SU-DHL-6 (cell line): ENCODE data around the gene BAK1.

ENCODE experiments used
- H2AFZ ChIP-seq: fragments of 200-600 bp; sonication (generic); 2 replicates; pipeline ENCODE4 v1.6.1; 2014; ENCODE audit warnings: low read depth, mild to moderate bottlenecking, moderate library complexity, mixed read lengths, antibody characterized with exemption, low read length; ENCODE audit not compliant: severe bottlenecking
- H3F3A ChIP-seq: fragments of 200-600 bp; shearing (Covaris generic); 2 replicates; pipeline ENCODE4 v1.6.0; 2016; ENCODE audit warnings: antibody characterized with exemption, mild to moderate bottlenecking; ENCODE audit not compliant: insufficient read depth
- H3K27ac ChIP-seq: fragments of 200-600 bp; sonication (generic); 2 replicates; pipeline ENCODE4 v1.5.1; 2016; ENCODE audit warnings: low read depth, mild to moderate bottlenecking, low read length, moderate library complexity, mixed read lengths
- H3K27me3 ChIP-seq: fragments of 200-600 bp; sonication (generic), shearing (Covaris generic); 2 replicates; pipeline ENCODE4 v1.6.0; 2014; ENCODE audit warnings: mild to moderate bottlenecking, low read length
- H3K36me3 ChIP-seq: fragments of 200-600 bp; sonication (generic); 2 replicates; pipeline ENCODE4 v1.6.1; 2014; ENCODE audit warnings: mild to moderate bottlenecking, low read length, mixed read lengths
- H3K4me2 ChIP-seq: fragments of 300-600, 200-600 bp; shearing (Covaris generic), sonication (generic); 2 replicates; pipeline ENCODE4 v1.6.0; 2014; ENCODE audit warnings: low read length, low read depth, mild to moderate bottlenecking; ENCODE audit not compliant: poor library complexity, severe bottlenecking
- H3K4me3 ChIP-seq: fragments of 200-600 bp; sonication (generic); 2 replicates; pipeline ENCODE4 v1.5.1; 2014; ENCODE audit warnings: antibody characterized with exemption, low read length, mild to moderate bottlenecking, mixed read lengths; ENCODE audit not compliant: insufficient read depth, poor library complexity, severe bottlenecking
- H3K79me2 ChIP-seq: fragments of 200-600 bp; sonication (generic); 2 replicates; pipeline ENCODE4 v1.6.1; 2014; ENCODE audit warnings: mild to moderate bottlenecking, low read length, moderate library complexity; ENCODE audit not compliant: insufficient read depth
- H3K9ac ChIP-seq: fragments of 200-600 bp; sonication (generic); 2 replicates; pipeline ENCODE4 v1.7.0; 2014; ENCODE audit warnings: mild to moderate bottlenecking, low read length
- H3K9me2 ChIP-seq: fragments of 200-600 bp; sonication (generic); replicated peaks from 2 replicates; pipeline ENCODE4 v1.6.1; 2014; ENCODE audit warnings: low read length; ENCODE audit not compliant: insufficient read depth
- H3K9me3 ChIP-seq: fragments of 200-600 bp; sonication (generic); 2 replicates; pipeline ENCODE4 v1.6.1; 2014; ENCODE audit warnings: low read length, mixed read lengths; ENCODE audit not compliant: insufficient read depth
- H4K20me1 ChIP-seq: fragments of 200-600 bp; sonication (generic); 2 replicates; pipeline ENCODE4 v1.6.1; 2014; ENCODE audit warnings: low read depth, mild to moderate bottlenecking, antibody characterized with exemption, low read length, moderate library complexity, mixed read lengths
- EZH2phosphoT487 ChIP-seq: fragments of 200-600 bp; sonication (generic), shearing (Covaris generic); conservative IDR thresholded peaks from 2 replicates; pipeline ENCODE4 v1.6.1; 2018; ENCODE audit warnings: mild to moderate bottlenecking, antibody characterized with exemption, low read length, moderate library complexity, mixed read lengths
- TF ChIP-seq, protein P1 (sequence below): fragments of 200-600 bp; sonication (generic); IDR thresholded peaks from one replicate; pipeline ENCODE4 v1.5.1; 2017; ENCODE audit warnings: antibody characterized with exemption, mild to moderate bottlenecking, low read length, moderate library complexity; ENCODE audit not compliant: insufficient read depth, poor library complexity, severe bottlenecking

BAK1 gene

GRCh38 chr6:33624856-33625255, 44.8 kb upstream of the BAK1 start:
- H3K4me2 ChIP-seq: no peak overlapping the region
- no peaks in the 10 kb centered on the region for H3K9me2 ChIP-seq
- no peak overlapping the region for H2AFZ ChIP-seq
- H3K27ac ChIP-seq: no peak overlapping the region
- H3K9me3 ChIP-seq: no peaks in the 10 kb centered on the region
- H3K4me3 ChIP-seq: no peak overlapping the region
- no peaks in the 10 kb centered on the region; the same call in 1 of the 2 replicates for H3K36me3 ChIP-seq
- peaks cover 26% of the 10 kb centered on the region; the same call in 1 of the 2 replicates for H4K20me1 ChIP-seq
- no peak overlapping the region for H3K9ac ChIP-seq
- H3K79me2 ChIP-seq: peaks cover 61% of the 10 kb centered on the region
- TF ChIP-seq, protein P1, sequence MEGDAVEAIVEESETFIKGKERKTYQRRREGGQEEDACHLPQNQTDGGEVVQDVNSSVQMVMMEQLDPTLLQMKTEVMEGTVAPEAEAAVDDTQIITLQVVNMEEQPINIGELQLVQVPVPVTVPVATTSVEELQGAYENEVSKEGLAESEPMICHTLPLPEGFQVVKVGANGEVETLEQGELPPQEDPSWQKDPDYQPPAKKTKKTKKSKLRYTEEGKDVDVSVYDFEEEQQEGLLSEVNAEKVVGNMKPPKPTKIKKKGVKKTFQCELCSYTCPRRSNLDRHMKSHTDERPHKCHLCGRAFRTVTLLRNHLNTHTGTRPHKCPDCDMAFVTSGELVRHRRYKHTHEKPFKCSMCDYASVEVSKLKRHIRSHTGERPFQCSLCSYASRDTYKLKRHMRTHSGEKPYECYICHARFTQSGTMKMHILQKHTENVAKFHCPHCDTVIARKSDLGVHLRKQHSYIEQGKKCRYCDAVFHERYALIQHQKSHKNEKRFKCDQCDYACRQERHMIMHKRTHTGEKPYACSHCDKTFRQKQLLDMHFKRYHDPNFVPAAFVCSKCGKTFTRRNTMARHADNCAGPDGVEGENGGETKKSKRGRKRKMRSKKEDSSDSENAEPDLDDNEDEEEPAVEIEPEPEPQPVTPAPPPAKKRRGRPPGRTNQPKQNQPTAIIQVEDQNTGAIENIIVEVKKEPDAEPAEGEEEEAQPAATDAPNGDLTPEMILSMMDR: no peak
- no peaks in the 10 kb centered on the region for H3K27me3 ChIP-seq
- H3F3A ChIP-seq: peaks cover 22% of the 10 kb centered on the region

DNA sequence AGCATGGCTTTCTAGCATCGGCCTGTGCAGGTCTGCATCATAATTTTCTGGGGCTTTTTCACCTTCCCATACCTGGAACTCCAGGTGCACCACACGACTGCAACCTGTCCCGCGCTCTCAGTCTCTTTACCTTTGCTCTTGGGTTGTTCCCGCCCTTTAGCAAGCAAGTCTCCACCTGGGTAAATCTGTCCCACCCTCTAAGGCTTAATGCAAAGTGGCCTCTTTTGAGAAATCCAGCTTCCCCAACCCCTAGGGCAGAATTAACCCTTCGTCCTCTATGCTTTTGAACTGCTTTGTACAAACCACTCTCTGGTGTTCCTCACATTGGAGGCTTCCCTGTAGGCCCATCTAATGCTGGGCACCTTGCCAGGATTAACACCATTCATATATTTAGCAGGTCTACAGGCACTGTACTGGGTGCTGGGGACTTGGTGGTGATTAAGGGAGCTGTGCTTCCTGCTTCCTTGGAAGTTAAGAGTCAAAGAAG, 43.9 kb upstream of the BAK1 start:
- no peak overlapping the region for H3K27ac ChIP-seq
- H3K4me2 ChIP-seq: no peak overlapping the region
- H3K9me3 ChIP-seq: no peaks in the 10 kb centered on the region
- peaks cover 23% of the 10 kb centered on the region for H3F3A ChIP-seq
- TF ChIP-seq EZH2phosphoT487: no peak
- TF ChIP-seq, protein P1: no peak
- H4K20me1 ChIP-seq: peaks cover 26% of the 10 kb centered on the region; the same call in 1 of the 2 replicates
- H3K4me3 ChIP-seq: no peak overlapping the region
- H3K27me3 ChIP-seq: no peaks in the 10 kb centered on the region
- H3K79me2 ChIP-seq: peaks cover 57% of the 10 kb centered on the region
- H3K9me2 ChIP-seq: no peaks in the 10 kb centered on the region
- H3K36me3 ChIP-seq: no peaks in the 10 kb centered on the region; the same call in 1 of the 2 replicates
- no peak overlapping the region for H3K9ac ChIP-seq
- H2AFZ ChIP-seq: no peak overlapping the region

DNA sequence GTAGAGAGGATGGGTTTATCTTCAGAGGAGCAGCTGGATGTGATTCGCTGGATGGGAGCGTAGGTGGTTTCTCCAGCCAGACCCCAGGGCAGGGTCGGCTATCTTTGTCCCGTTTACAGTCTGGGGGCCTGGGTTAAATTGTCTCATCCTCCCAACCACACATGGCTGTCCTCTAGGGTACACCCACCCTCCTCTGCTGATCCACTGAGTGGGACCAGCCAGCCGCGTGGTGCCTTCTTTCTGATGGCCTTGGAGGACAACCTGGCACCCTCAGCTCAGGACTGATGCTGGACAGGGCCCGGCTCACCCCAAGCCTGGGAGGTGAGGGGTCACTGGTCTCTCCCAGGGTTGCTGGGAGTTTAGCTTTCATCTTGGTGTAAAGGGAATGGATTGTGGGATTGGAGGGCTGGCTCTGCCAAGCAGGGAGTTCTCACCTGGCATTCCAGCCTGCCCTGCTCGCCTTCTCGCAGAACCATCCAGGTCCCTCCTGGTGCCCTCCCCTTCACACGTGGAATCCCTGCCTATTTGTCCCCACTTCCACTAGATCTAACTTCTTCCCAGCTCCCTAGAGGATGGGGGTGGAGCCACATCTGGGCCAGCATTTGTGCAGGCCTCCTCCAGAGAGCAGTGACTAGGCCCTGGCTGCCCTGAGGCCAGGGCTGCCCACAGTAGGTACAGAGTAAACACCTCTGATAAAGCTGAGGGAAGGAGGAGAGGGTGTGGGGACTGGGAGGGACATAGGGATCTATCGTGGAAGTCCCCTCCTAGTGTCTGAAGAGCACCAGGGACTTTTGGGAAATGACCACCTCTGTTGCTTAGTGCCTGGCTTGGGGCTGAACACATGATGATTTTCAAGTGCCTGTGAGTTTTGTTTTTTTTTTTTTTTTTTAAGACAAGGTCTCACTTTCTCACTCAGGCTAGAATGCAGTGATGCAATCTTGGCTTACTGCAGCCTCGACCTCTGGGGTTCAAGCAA, 42.7 kb upstream of the BAK1 start:
- H3K27ac ChIP-seq: peak overlapping the region; percentile 64
- H3K27me3 ChIP-seq: no peaks in the 10 kb centered on the region
- no peaks in the 10 kb centered on the region for H3K9me2 ChIP-seq
- no peaks in the 10 kb centered on the region for H3K9me3 ChIP-seq
- H4K20me1 ChIP-seq: peaks cover 17% of the 10 kb centered on the region; the same call in 1 of the 2 replicates
- H3F3A ChIP-seq: peaks cover 13% of the 10 kb centered on the region
- H3K4me2 ChIP-seq: peak overlapping the region; percentile 64
- H3K4me3 ChIP-seq: peak overlapping the region; percentile 63
- no peak overlapping the region for H2AFZ ChIP-seq
- H3K9ac ChIP-seq: peak overlapping the region; percentile 89
- no peaks in the 10 kb centered on the region; the same call in 1 of the 2 replicates for H3K36me3 ChIP-seq
- peaks cover 48% of the 10 kb centered on the region for H3K79me2 ChIP-seq
- TF ChIP-seq EZH2phosphoT487: no peak
- TF ChIP-seq, protein P1: no peak
